Measurements from ENCODE around the gene GPD2.

Gene GPD2

GRCh38 chr2:156561326-156561725 is 125.1 kb downstream of the GPD2 start:
- Histone ChIP-seq H3K27me3 (ENCODE audit: insufficient read depth, low read length) (no peaks in the 10 kb centered on the region), H3K79me2 (ENCODE audit: control insufficient read depth, insufficient read depth, low read length, unreplicated experiment) (no peaks in the 10 kb centered on the region), H3K36me3 (ENCODE audit: insufficient read depth, low read length) (peaks cover 15% of the 10 kb centered on the region), H2AFZ (ENCODE audit: low read length, unreplicated experiment) (no peak overlapping the region), H3K27ac (ENCODE audit: low read depth, low read length) (no peak overlapping the region), H3K4me3 (ENCODE audit: low read depth, low read length) (no peak overlapping the region), H3K4me1 (ENCODE audit: control insufficient read depth, insufficient read depth, low read length, unreplicated experiment) (no peaks in the 10 kb centered on the region)

GRCh38 chr2:156562124-156562523 is 125.9 kb downstream of the GPD2 start:
- H3K4me3 ChIP-seq (ENCODE audit: low read depth, low read length), result no peak overlapping the region
- no peaks in the 10 kb centered on the region for H3K4me1 ChIP-seq (ENCODE audit: control insufficient read depth, insufficient read depth, low read length, unreplicated experiment)
- H3K27ac ChIP-seq (ENCODE audit: low read depth, low read length), result no peak overlapping the region
- H3K79me2 ChIP-seq (ENCODE audit: control insufficient read depth, insufficient read depth, low read length, unreplicated experiment), result no peaks in the 10 kb centered on the region
- no peaks in the 10 kb centered on the region for H3K27me3 ChIP-seq (ENCODE audit: insufficient read depth, low read length)
- H2AFZ ChIP-seq (ENCODE audit: low read length, unreplicated experiment), result no peak overlapping the region
- H3K36me3 ChIP-seq (ENCODE audit: insufficient read depth, low read length), result peaks cover 15% of the 10 kb centered on the region

GRCh38 chr2:156563994-156564753 is 128.0 kb downstream of the GPD2 start:
- Histone ChIP-seq H3K79me2 (ENCODE audit: control insufficient read depth, insufficient read depth, low read length, unreplicated experiment) (no peaks in the 10 kb centered on the region), H2AFZ (ENCODE audit: low read length, unreplicated experiment) (no peak overlapping the region), H3K27me3 (ENCODE audit: insufficient read depth, low read length) (no peaks in the 10 kb centered on the region), H3K4me3 (ENCODE audit: low read depth, low read length) (no peak overlapping the region), H3K36me3 (ENCODE audit: insufficient read depth, low read length) (peaks cover 7% of the 10 kb centered on the region), H3K27ac (ENCODE audit: low read depth, low read length) (no peak overlapping the region), H3K4me1 (ENCODE audit: control insufficient read depth, insufficient read depth, low read length, unreplicated experiment) (no peaks in the 10 kb centered on the region)

GRCh38 chr2:156565066-156565710 is 129.0 kb downstream of the GPD2 start:
- H3K27me3 ChIP-seq (ENCODE audit: insufficient read depth, low read length), result no peaks in the 10 kb centered on the region
- no peak overlapping the region for H3K4me3 ChIP-seq (ENCODE audit: low read depth, low read length)
- no peaks in the 10 kb centered on the region for H3K79me2 ChIP-seq (ENCODE audit: control insufficient read depth, insufficient read depth, low read length, unreplicated experiment)
- no peak overlapping the region for H2AFZ ChIP-seq (ENCODE audit: low read length, unreplicated experiment)
- H3K27ac ChIP-seq (ENCODE audit: low read depth, low read length), result peak overlapping the region; percentile 30; the same call in 1 of the 2 replicates
- no peaks in the 10 kb centered on the region for H3K4me1 ChIP-seq (ENCODE audit: control insufficient read depth, insufficient read depth, low read length, unreplicated experiment)
- H3K36me3 ChIP-seq (ENCODE audit: insufficient read depth, low read length), result peaks cover 5% of the 10 kb centered on the region; the same call in 1 of the 2 replicates

- Histone ChIP-seq H3K79me2 (ENCODE audit: control insufficient read depth, insufficient read depth, low read length, unreplicated experiment) (no peaks in the 10 kb centered on the region), H3K27ac (ENCODE audit: low read depth, low read length) (no peak overlapping the region), H2AFZ (ENCODE audit: low read length, unreplicated experiment) (no peak overlapping the region), H3K27me3 (ENCODE audit: insufficient read depth, low read length) (no peaks in the 10 kb centered on the region), H3K4me1 (ENCODE audit: control insufficient read depth, insufficient read depth, low read length, unreplicated experiment) (no peaks in the 10 kb centered on the region), H3K36me3 (ENCODE audit: insufficient read depth, low read length) (peaks cover 3% of the 10 kb centered on the region; the same call in 1 of the 2 replicates), H3K4me3 (ENCODE audit: low read depth, low read length) (no peak overlapping the region)
Measured at GRCh38 chr2:156573710-156574109, 137.5 kb downstream of the GPD2 start.

GRCh38 chr2:156574112-156574511 is 137.9 kb downstream of the GPD2 start:
- H3K27ac ChIP-seq (ENCODE audit: low read depth, low read length), result no peak overlapping the region
- H3K4me1 ChIP-seq (ENCODE audit: control insufficient read depth, insufficient read depth, low read length, unreplicated experiment), result no peaks in the 10 kb centered on the region
- no peak overlapping the region for H2AFZ ChIP-seq (ENCODE audit: low read length, unreplicated experiment)
- H3K79me2 ChIP-seq (ENCODE audit: control insufficient read depth, insufficient read depth, low read length, unreplicated experiment), result no peaks in the 10 kb centered on the region
- H3K4me3 ChIP-seq (ENCODE audit: low read depth, low read length), result no peak overlapping the region
- H3K27me3 ChIP-seq (ENCODE audit: insufficient read depth, low read length), result no peaks in the 10 kb centered on the region
- H3K36me3 ChIP-seq (ENCODE audit: insufficient read depth, low read length), result peaks cover 3% of the 10 kb centered on the region; the same call in 1 of the 2 replicates

GRCh38 chr2:156576005-156576404 is 139.8 kb downstream of the GPD2 start:
- H3K27ac ChIP-seq (ENCODE audit: low read depth, low read length), result no peak overlapping the region
- no peaks in the 10 kb centered on the region for H3K27me3 ChIP-seq (ENCODE audit: insufficient read depth, low read length)
- H3K4me1 ChIP-seq (ENCODE audit: control insufficient read depth, insufficient read depth, low read length, unreplicated experiment), result no peaks in the 10 kb centered on the region
- H3K36me3 ChIP-seq (ENCODE audit: insufficient read depth, low read length), result peaks cover 6% of the 10 kb centered on the region; the same call in 1 of the 2 replicates
- H3K4me3 ChIP-seq (ENCODE audit: low read depth, low read length), result no peak overlapping the region
- no peak overlapping the region for H2AFZ ChIP-seq (ENCODE audit: low read length, unreplicated experiment)
- H3K79me2 ChIP-seq (ENCODE audit: control insufficient read depth, insufficient read depth, low read length, unreplicated experiment), result no peaks in the 10 kb centered on the region

GRCh38 chr2:156580501-156580900 is 144.3 kb downstream of the GPD2 start:
- Histone ChIP-seq H3K27me3 (ENCODE audit: insufficient read depth, low read length) (no peaks in the 10 kb centered on the region), H3K36me3 (ENCODE audit: insufficient read depth, low read length) (peaks cover 3% of the 10 kb centered on the region; the same call in 1 of the 2 replicates), H2AFZ (ENCODE audit: low read length, unreplicated experiment) (no peak overlapping the region), H3K4me3 (ENCODE audit: low read depth, low read length) (no peak overlapping the region), H3K4me1 (ENCODE audit: control insufficient read depth, insufficient read depth, low read length, unreplicated experiment) (no peaks in the 10 kb centered on the region), H3K79me2 (ENCODE audit: control insufficient read depth, insufficient read depth, low read length, unreplicated experiment) (no peaks in the 10 kb centered on the region), H3K27ac (ENCODE audit: low read depth, low read length) (no peak overlapping the region)

GRCh38 chr2:156581280-156581679 is 145.1 kb downstream of the GPD2 start:
- H3K36me3 ChIP-seq (ENCODE audit: insufficient read depth, low read length), result peaks cover 3% of the 10 kb centered on the region; the same call in 1 of the 2 replicates
- H3K79me2 ChIP-seq (ENCODE audit: control insufficient read depth, insufficient read depth, low read length, unreplicated experiment), result no peaks in the 10 kb centered on the region
- H3K27ac ChIP-seq (ENCODE audit: low read depth, low read length), result no peak overlapping the region
- no peaks in the 10 kb centered on the region for H3K4me1 ChIP-seq (ENCODE audit: control insufficient read depth, insufficient read depth, low read length, unreplicated experiment)
- no peaks in the 10 kb centered on the region for H3K27me3 ChIP-seq (ENCODE audit: insufficient read depth, low read length)
- H3K4me3 ChIP-seq (ENCODE audit: low read depth, low read length), result no peak overlapping the region
- H2AFZ ChIP-seq (ENCODE audit: low read length, unreplicated experiment), result no peak overlapping the region

GRCh38 chr2:156585457-156585856 is 149.3 kb downstream of the GPD2 start:
- Histone ChIP-seq H3K27me3 (ENCODE audit: insufficient read depth, low read length) (no peaks in the 10 kb centered on the region), H2AFZ (ENCODE audit: low read length, unreplicated experiment) (no peak overlapping the region), H3K36me3 (ENCODE audit: insufficient read depth, low read length) (no peaks in the 10 kb centered on the region; the same call in 1 of the 2 replicates), H3K79me2 (ENCODE audit: control insufficient read depth, insufficient read depth, low read length, unreplicated experiment) (no peaks in the 10 kb centered on the region), H3K27ac (ENCODE audit: low read depth, low read length) (no peak overlapping the region), H3K4me3 (ENCODE audit: low read depth, low read length) (no peak overlapping the region), H3K4me1 (ENCODE audit: control insufficient read depth, insufficient read depth, low read length, unreplicated experiment) (no peaks in the 10 kb centered on the region)

GRCh38 chr2:156586621-156587020 is 150.4 kb downstream of the GPD2 start:
- no peaks in the 10 kb centered on the region for H3K27me3 ChIP-seq (ENCODE audit: insufficient read depth, low read length)
- H3K4me3 ChIP-seq (ENCODE audit: low read depth, low read length), result no peak overlapping the region
- H3K4me1 ChIP-seq (ENCODE audit: control insufficient read depth, insufficient read depth, low read length, unreplicated experiment), result no peaks in the 10 kb centered on the region
- no peaks in the 10 kb centered on the region for H3K36me3 ChIP-seq (ENCODE audit: insufficient read depth, low read length)
- no peak overlapping the region for H3K27ac ChIP-seq (ENCODE audit: low read depth, low read length)
- no peak overlapping the region for H2AFZ ChIP-seq (ENCODE audit: low read length, unreplicated experiment)
- H3K79me2 ChIP-seq (ENCODE audit: control insufficient read depth, insufficient read depth, low read length, unreplicated experiment), result no peaks in the 10 kb centered on the region
